ENCODE measurements around the gene ARRDC1. TPM values are rescaled to one million over a fixed set of nuclear protein-coding genes. Genes with fewer than 3 reads are reported as not detected.

ARRDC1 gene
- total and polyA plus RNA-seq, 9 of the 15 experiments (the other 6 are each of a cell fraction or from before 2014, with no cell fraction given): 0.21 to 45.3 (median 18.6) TPM

DNA sequence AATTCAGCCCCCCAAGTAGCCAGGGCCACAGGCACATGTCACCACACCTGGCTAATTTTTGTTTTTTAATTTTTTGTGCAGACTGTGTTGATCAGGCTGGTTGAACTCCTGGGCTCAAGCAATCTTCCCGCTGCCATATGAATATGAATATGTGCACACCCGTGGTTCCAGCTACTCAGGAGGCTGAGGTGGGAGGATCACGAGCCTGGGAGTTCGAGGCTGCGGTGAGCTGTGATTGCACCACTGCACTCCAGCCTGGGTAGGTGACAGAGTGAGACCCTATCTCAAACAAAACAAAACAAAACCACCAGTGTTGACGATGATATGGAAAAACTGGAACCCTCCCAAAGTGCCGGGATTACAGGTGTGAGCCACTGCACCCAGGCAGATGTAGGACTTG lies 45.3 kb downstream of the ARRDC1 start:
- Histone ChIP-seq H3K4me1 (replicated peaks in 1 of 2; ENCODE audit: control insufficient read depth in 2 of 2, insufficient read depth in 2 of 2, low read length in 2 of 2) (peaks cover 0 to 5% of the 10 kb centered on the region in 2 experiments; a peak in 2 of 5 replicates), H2AFZ (ENCODE audit: low read depth, low read length) (no peak overlapping the region), H3K9me1 (ENCODE audit: control insufficient read depth, insufficient read depth, low read length) (peaks cover 5% of the 10 kb centered on the region), H3K79me2 (ENCODE audit: control insufficient read depth, insufficient read depth, low read length) (peaks cover 73% of the 10 kb centered on the region), H3K9ac (ENCODE audit: insufficient read depth in 1 of 2, low read depth in 2 of 2, low read length in 2 of 2) (no peak overlapping the region), H3K4me2 (ENCODE audit: insufficient read depth, low read length) (no peak overlapping the region), H4K20me1 (replicated peaks; ENCODE audit: control insufficient read depth, insufficient read depth, low read length) (no peaks in the 10 kb centered on the region; the same call in 1 of the 2 replicates), H3K9me3 (replicated peaks; ENCODE audit: control insufficient read depth, insufficient read depth, low read depth, low read length) (no peaks in the 10 kb centered on the region), H3K36me3 (ENCODE audit: control insufficient read depth, insufficient read depth, low read length) (peaks cover 54% of the 10 kb centered on the region; the same call in 2 of the 3 replicates), H3K4me3 (no peak overlapping the region), H3K27me3 (ENCODE audit: control insufficient read depth in 2 of 2, insufficient read depth in 2 of 2, low read length in 2 of 2) (no peaks in the 10 kb centered on the region), H3K27ac (ENCODE audit: extremely low read depth, low read depth, low read length) (no peak overlapping the region)
- no TSS peak for BruUV-seq (replicated peaks)
- in situ Hi-C loops (cut with MboI): no loop called here
- DNase-seq (ENCODE audit: extremely low read depth in 1 of 4, low spot score in 3 of 4) (no peak), FAIRE-seq (no peak), ATAC-seq (no peak)
- CTCF ChIA-PET (ENCODE audit: low intra/inter-chr PET ratio): no interaction called here
- WGBS (ENCODE audit: insufficient coverage, low coverage, missing lambda C conversion rate): 75% methylated on average over 7 of the region's 7 CpGs
- intact Hi-C loops (cut with micrococcal nuclease): no loop called here
- POLR2A ChIA-PET: no interaction called here
- TF ChIP-seq, protein P1, sequence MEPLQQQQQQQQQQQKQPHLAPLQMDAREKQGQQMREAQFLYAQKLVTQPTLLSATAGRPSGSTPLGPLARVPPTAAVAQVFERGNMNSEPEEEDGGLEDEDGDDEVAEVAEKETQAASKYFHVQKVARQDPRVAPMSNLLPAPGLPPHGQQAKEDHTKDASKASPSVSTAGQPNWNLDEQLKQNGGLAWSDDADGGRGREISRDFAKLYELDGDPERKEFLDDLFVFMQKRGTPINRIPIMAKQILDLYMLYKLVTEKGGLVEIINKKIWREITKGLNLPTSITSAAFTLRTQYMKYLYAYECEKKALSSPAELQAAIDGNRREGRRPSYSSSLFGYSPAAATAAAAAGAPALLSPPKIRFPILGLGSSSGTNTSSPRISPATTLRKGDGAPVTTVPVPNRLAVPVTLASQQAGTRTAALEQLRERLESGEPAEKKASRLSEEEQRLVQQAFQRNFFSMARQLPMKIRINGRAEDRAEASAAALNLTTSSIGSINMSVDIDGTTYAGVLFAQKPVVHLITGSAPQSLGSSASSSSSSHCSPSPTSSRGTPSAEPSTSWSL (CRISPR knock-in tag; IDR thresholded peaks at IDR 0.05; ENCODE audit: borderline replicate concordance): no peak

DNA sequence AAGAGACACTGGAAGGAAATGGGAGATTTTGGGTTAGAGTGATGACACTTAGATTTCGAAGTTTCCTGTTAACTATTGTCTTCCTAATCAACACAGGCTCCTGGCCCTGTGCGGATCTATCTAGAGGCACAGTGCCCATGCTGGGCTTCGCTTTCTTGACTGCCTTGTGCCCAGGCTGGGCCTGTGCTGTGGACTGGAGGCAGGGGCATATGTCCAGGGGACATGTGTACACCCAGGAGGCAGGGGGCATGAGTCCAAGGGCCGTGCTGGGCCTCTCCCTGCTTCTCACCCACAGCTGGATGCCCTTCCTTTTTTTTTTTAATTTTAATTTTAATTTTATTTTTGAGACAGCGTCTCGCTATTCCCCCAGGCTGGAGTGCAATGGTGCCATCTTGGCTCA lies 50.9 kb downstream of the ARRDC1 start:
- no peaks in the 10 kb centered on the region; a peak in 1 of 5 replicates for H3K4me1 ChIP-seq (replicated peaks in 1 of 2; ENCODE audit: control insufficient read depth in 2 of 2, insufficient read depth in 2 of 2, low read length in 2 of 2)
- ATAC-seq (no peak), FAIRE-seq (no peak), DNase-seq (ENCODE audit: extremely low read depth in 1 of 4, low spot score in 3 of 4) (no peak)
- H3K9me3 ChIP-seq (replicated peaks; ENCODE audit: control insufficient read depth, insufficient read depth, low read depth, low read length): no peaks in the 10 kb centered on the region
- peaks cover 4% of the 10 kb centered on the region; the same call in 1 of the 2 replicates for H4K20me1 ChIP-seq (replicated peaks; ENCODE audit: control insufficient read depth, insufficient read depth, low read length)
- H3K4me2 ChIP-seq (ENCODE audit: insufficient read depth, low read length): no peak overlapping the region
- H3K27ac ChIP-seq (ENCODE audit: extremely low read depth, low read depth, low read length): no peak overlapping the region
- H3K4me3 ChIP-seq: no peak overlapping the region
- H3K9ac ChIP-seq (ENCODE audit: insufficient read depth in 1 of 2, low read depth in 2 of 2, low read length in 2 of 2): peak overlapping the region in 1 of 2 experiments; percentile 73; a peak in 1 of 4 replicates
- H3K9me1 ChIP-seq (ENCODE audit: control insufficient read depth, insufficient read depth, low read length): peaks cover 2% of the 10 kb centered on the region
- peaks cover 22% of the 10 kb centered on the region; the same call in 2 of the 3 replicates for H3K36me3 ChIP-seq (ENCODE audit: control insufficient read depth, insufficient read depth, low read length)
- WGBS (ENCODE audit: insufficient coverage, low coverage, missing lambda C conversion rate): 95% methylated on average over 5 of the region's 6 CpGs
- BruUV-seq (replicated peaks): no TSS peak
- no peak for TF ChIP-seq NR2C2 (CRISPR knock-in tag; IDR thresholded peaks at IDR 0.05)
- TF ChIP-seq NR2C2 (tag; IDR thresholded peaks at IDR 0.05): no peak
- TF ChIP-seq TCF3 (CRISPR knock-in tag; IDR thresholded peaks at IDR 0.05): no peak
- TF ChIP-seq CHCHD3 (CRISPR knock-in tag; IDR thresholded peaks at IDR 0.05): no peak
- TF ChIP-seq CBX2 (IDR thresholded peaks at IDR 0.05; ENCODE audit: insufficient read depth, low read length, poor library complexity, severe bottlenecking): no peak
- TF ChIP-seq, protein P2, sequence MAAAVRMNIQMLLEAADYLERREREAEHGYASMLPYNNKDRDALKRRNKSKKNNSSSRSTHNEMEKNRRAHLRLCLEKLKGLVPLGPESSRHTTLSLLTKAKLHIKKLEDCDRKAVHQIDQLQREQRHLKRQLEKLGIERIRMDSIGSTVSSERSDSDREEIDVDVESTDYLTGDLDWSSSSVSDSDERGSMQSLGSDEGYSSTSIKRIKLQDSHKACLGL (CRISPR knock-in tag; IDR thresholded peaks at IDR 0.05; ENCODE audit: borderline replicate concordance, poor library complexity, severe bottlenecking): no peak
- TF ChIP-seq BACH1 (tag; IDR thresholded peaks at IDR 0.05): no peak
- ChIA-PET POLR2A (interaction anchor here (1.1 to 1.2 kb wide), 3 partner anchors 9 to 23 kb away, joined by 3 to 6 read pairs (median 3); no protein-coding TSS in a partner anchor), CTCF (ENCODE audit: low intra/inter-chr PET ratio) (no interaction called here)
- in situ Hi-C loops (cut with MboI) (no loop called here), intact Hi-C loops (cut with micrococcal nuclease) (no loop called here)
- H2AFZ ChIP-seq (ENCODE audit: low read depth, low read length): no peak overlapping the region
- H3K79me2 ChIP-seq (ENCODE audit: control insufficient read depth, insufficient read depth, low read length): peaks cover 73% of the 10 kb centered on the region
- H3K27me3 ChIP-seq (ENCODE audit: control insufficient read depth in 2 of 2, insufficient read depth in 2 of 2, low read length in 2 of 2): no peaks in the 10 kb centered on the region

All from K562 (cell line).